ENCODE results near the gene NACAD.

NACAD gene

GRCh38 chr7:45067582-45067981 lies 21.2 kb downstream of the NACAD start:
- no peaks in the 10 kb centered on the region for H3K36me3 ChIP-seq (ENCODE audit: control insufficient read depth, insufficient read depth, low read length)
- H3K4me1 ChIP-seq, result no peaks in the 10 kb centered on the region
- no peak overlapping the region for H3K9ac ChIP-seq
- peaks cover 18% of the 10 kb centered on the region for H3K79me2 ChIP-seq
- H3K4me2 ChIP-seq (ENCODE audit: low read length), result no peak overlapping the region
- no peak overlapping the region for H3K4me3 ChIP-seq (ENCODE audit: low read depth, low read length)
- H3K27ac ChIP-seq, result no peak overlapping the region
- TF ChIP-seq CTCF (IDR thresholded peaks at IDR 0.05), result no peak
- no peaks in the 10 kb centered on the region for H3K9me3 ChIP-seq (ENCODE audit: control insufficient read depth, low read length)
- H2AFZ ChIP-seq, result no peak overlapping the region
- H3K27me3 ChIP-seq (ENCODE audit: control insufficient read depth, insufficient read depth, low read length), result no peaks in the 10 kb centered on the region

GRCh38 chr7:45066409-45066808 lies 22.4 kb downstream of the NACAD start:
- no peak overlapping the region for H3K4me2 ChIP-seq (ENCODE audit: low read length)
- H3K9ac ChIP-seq, result no peak overlapping the region
- H3K4me1 ChIP-seq, result peaks cover 3% of the 10 kb centered on the region
- no peak overlapping the region for H2AFZ ChIP-seq
- H3K4me3 ChIP-seq (ENCODE audit: low read depth, low read length), result no peak overlapping the region
- H3K36me3 ChIP-seq (ENCODE audit: control insufficient read depth, insufficient read depth, low read length), result no peaks in the 10 kb centered on the region
- no peak for TF ChIP-seq CTCF (IDR thresholded peaks at IDR 0.05)
- H3K79me2 ChIP-seq, result peaks cover 18% of the 10 kb centered on the region
- no peak overlapping the region for H3K27ac ChIP-seq
- no peaks in the 10 kb centered on the region for H3K9me3 ChIP-seq (ENCODE audit: control insufficient read depth, low read length)
- H3K27me3 ChIP-seq (ENCODE audit: control insufficient read depth, insufficient read depth, low read length), result no peaks in the 10 kb centered on the region

- Histone ChIP-seq H2AFZ (no peak overlapping the region), H3K27ac (no peak overlapping the region), H3K36me3 (ENCODE audit: control insufficient read depth, insufficient read depth, low read length) (no peaks in the 10 kb centered on the region), H3K27me3 (ENCODE audit: control insufficient read depth, insufficient read depth, low read length) (no peaks in the 10 kb centered on the region), H3K4me3 (ENCODE audit: low read depth, low read length) (no peak overlapping the region), H3K9me3 (ENCODE audit: control insufficient read depth, low read length) (no peaks in the 10 kb centered on the region), H3K4me2 (ENCODE audit: low read length) (no peak overlapping the region), H3K79me2 (peaks cover 18% of the 10 kb centered on the region), H3K9ac (no peak overlapping the region), H3K4me1 (peaks cover 3% of the 10 kb centered on the region)
- TF ChIP-seq CTCF (IDR thresholded peaks at IDR 0.05), result no peak
Observed at GRCh38 chr7:45065031-45065995, 23.5 kb downstream of the NACAD start.

- H2AFZ ChIP-seq, result no peak overlapping the region
- H3K9me3 ChIP-seq (ENCODE audit: control insufficient read depth, low read length), result no peaks in the 10 kb centered on the region
- H3K79me2 ChIP-seq, result peaks cover 18% of the 10 kb centered on the region
- no peak overlapping the region for H3K27ac ChIP-seq
- no peaks in the 10 kb centered on the region for H3K27me3 ChIP-seq (ENCODE audit: control insufficient read depth, insufficient read depth, low read length)
- H3K4me2 ChIP-seq (ENCODE audit: low read length), result no peak overlapping the region
- H3K36me3 ChIP-seq (ENCODE audit: control insufficient read depth, insufficient read depth, low read length), result no peaks in the 10 kb centered on the region
- H3K9ac ChIP-seq, result no peak overlapping the region
- no peak overlapping the region for H3K4me3 ChIP-seq (ENCODE audit: low read depth, low read length)
- H3K4me1 ChIP-seq, result peaks cover 3% of the 10 kb centered on the region
- no peak for TF ChIP-seq CTCF (IDR thresholded peaks at IDR 0.05)
Observed at GRCh38 chr7:45064047-45064725, 24.6 kb downstream of the NACAD start.

Data from parathyroid adenoma (tissue), 2 donors.